IMR-90 (cell line): ENCODE results near the gene ATP8B4. TPM values are rescaled to one million over a fixed set of nuclear protein-coding genes. Genes with fewer than 3 reads are reported as not detected.

Source experiments
- ATAC-seq: fragments of 200-7000 bp; cut with Tn5 transposase; 2 replicates; pipeline ENCODE4 v1.9.1; 2020; ENCODE audit warnings: low read depth, mild to moderate bottlenecking, moderate library complexity
- BruUV-seq: library from RNA; stranded (reverse); fragments of 400-500 nt; replicated peaks from 2 replicates; lab custom pipeline; 2021; lab: Mats Ljungman, UMichigan
- CTCF ChIA-PET: fragments of 300-600 bp; formaldehyde crosslinking; extraction: SDS; loops from one replicate; lab custom pipeline; 2021; ENCODE audit warnings: antibody characterized with exemption; lab: Yijun Ruan, JAX
- POLR2A ChIA-PET: fragments of 300-600 bp; sonication (Branson Sonifier 250); formaldehyde crosslinking; loops from one replicate; lab custom pipeline; 2022; ENCODE audit warnings: antibody characterized with exemption; ENCODE audit not compliant: unreplicated experiment; lab: Charles Lee
- DNase-seq: peaks from one replicate; pipeline ENCODE4 v3.0.0; 2013
- H2AFZ ChIP-seq: replicated peaks from 2 replicates; pipeline ENCODE3; 2013; ENCODE audit warnings: low read length, mild to moderate bottlenecking; ENCODE audit not compliant: poor library complexity
- H2AK5ac ChIP-seq: 2 replicates; pipeline ENCODE4 v1.6.1; 2013; ENCODE audit warnings: low read depth, low read length, inconsistent platforms
- H2AK9ac ChIP-seq: replicated peaks from 2 replicates; pipeline ENCODE3; 2013; ENCODE audit warnings: mild to moderate bottlenecking, low read depth, low read length, moderate library complexity; ENCODE audit not compliant: poor library complexity
- H2BK120ac ChIP-seq: 2 replicates; pipeline ENCODE4 v1.6.1; 2013; ENCODE audit warnings: low read depth, low read length, inconsistent platforms
- H2BK15ac ChIP-seq: 3 replicates; pipeline ENCODE4 v1.6.1; 2013; ENCODE audit warnings: low read depth, low read length, inconsistent platforms
- H2BK20ac ChIP-seq: 2 replicates; pipeline ENCODE4 v1.6.1; 2013; ENCODE audit warnings: low read depth, mild to moderate bottlenecking, inconsistent platforms, low read length, moderate library complexity
- H2BK5ac ChIP-seq: 2 replicates; pipeline ENCODE4 v1.6.1; 2013; ENCODE audit warnings: mild to moderate bottlenecking, low read depth, low read length, inconsistent platforms; ENCODE audit not compliant: poor library complexity, severe bottlenecking
- H3K14ac ChIP-seq: replicated peaks from 2 replicates; pipeline ENCODE4 v1.6.1; 2013; ENCODE audit warnings: low read depth, low read length, inconsistent platforms
- H3K18ac ChIP-seq: 2 replicates; pipeline ENCODE4 v1.6.1; 2013; ENCODE audit warnings: low read depth, low read length, control low read depth
- H3K23ac ChIP-seq: 2 replicates; pipeline ENCODE4 v1.6.1; 2013; ENCODE audit warnings: low read depth, low read length, inconsistent platforms
- H3K27ac ChIP-seq: 2 replicates; pipeline ENCODE4 v1.5.1; 2013; ENCODE audit warnings: mild to moderate bottlenecking, control low read depth, low read length; ENCODE audit not compliant: insufficient read depth
- H3K27me3 ChIP-seq: 2 replicates; pipeline ENCODE4 v1.6.1; 2013; ENCODE audit warnings: low read length; ENCODE audit not compliant: control insufficient read depth, insufficient read depth
- H3K36me3 ChIP-seq: 2 replicates; pipeline ENCODE4 v1.6.1; 2013; ENCODE audit warnings: low read length, mixed read lengths; ENCODE audit not compliant: control insufficient read depth, insufficient read depth
- H3K4ac ChIP-seq: 2 replicates; pipeline ENCODE4 v1.6.1; 2013; ENCODE audit warnings: low read depth, low read length, inconsistent platforms
- H3K4me1 ChIP-seq: 2 replicates; pipeline ENCODE4 v1.6.1; 2013; ENCODE audit warnings: low read length, mixed read lengths; ENCODE audit not compliant: control insufficient read depth, insufficient read depth
- H3K4me2 ChIP-seq: 2 replicates; pipeline ENCODE4 v1.6.1; 2013; ENCODE audit warnings: low read depth, mild to moderate bottlenecking, control low read depth, low read length, moderate library complexity
- H3K4me3 ChIP-seq: 2 replicates; pipeline ENCODE4 v1.5.1; 2013; ENCODE audit warnings: low read depth, mild to moderate bottlenecking, control low read depth, low read length, moderate library complexity; ENCODE audit not compliant: insufficient read depth
- H3K56ac ChIP-seq: 2 replicates; pipeline ENCODE4 v1.6.1; 2013; ENCODE audit warnings: low read length, inconsistent platforms; ENCODE audit not compliant: insufficient read depth; ENCODE audit errors: extremely low read depth
- H3K79me1 ChIP-seq, 2 experiments: 2 replicates each; pipeline ENCODE4 v1.6.1; 2013; ENCODE audit warnings: low read length in 2 of 2, inconsistent platforms in 1 of 2, low read depth in 1 of 2
- H3K9ac ChIP-seq: 2 replicates; pipeline ENCODE4 v1.6.1; 2013; ENCODE audit warnings: low read depth, low read length, control low read depth
- H3K9me1 ChIP-seq: 2 replicates; pipeline ENCODE4 v1.6.1; 2013; ENCODE audit warnings: low read length, inconsistent platforms; ENCODE audit not compliant: insufficient read depth
- H3K9me3 ChIP-seq: 2 replicates; pipeline ENCODE4 v1.6.1; 2013; ENCODE audit warnings: low read length; ENCODE audit not compliant: control insufficient read depth, insufficient read depth
- H4K20me1 ChIP-seq: 2 replicates; pipeline ENCODE4 v1.6.1; 2013; ENCODE audit warnings: low read length, inconsistent platforms; ENCODE audit not compliant: insufficient read depth
- H4K5ac ChIP-seq: 2 replicates; pipeline ENCODE4 v1.6.1; 2013; ENCODE audit warnings: mild to moderate bottlenecking, low read depth, low read length, control low read depth
- H4K8ac ChIP-seq, 2 experiments: 2 replicates each; pipeline ENCODE4 v1.6.1; 2013; ENCODE audit warnings: low read depth in 2 of 2, low read length in 2 of 2, control low read depth in 1 of 2, inconsistent platforms in 1 of 2
- H4K91ac ChIP-seq: 2 replicates; pipeline ENCODE4 v1.6.1; 2013; ENCODE audit warnings: low read depth, low read length, inconsistent platforms; ENCODE audit not compliant: insufficient read depth
- FOS ChIP-seq: fragments of 150-350 bp; IDR thresholded peaks from 2 replicates; pipeline ENCODE4 v1.6.1; 2016; ENCODE audit warnings: low read depth, low read length
- RAD21 ChIP-seq: IDR thresholded peaks from 2 replicates; pipeline ENCODE4 v1.6.1; 2012; ENCODE audit warnings: low read length, improper control_type of control experiment
- WGBS, 2 experiments: methylation state at CpG; one replicate each; pipeline versions ENCODE4 v1.1.5 to v1.1.7; 2013; ENCODE audit warnings: missing lambda C conversion rate in 2 of 2; ENCODE audit not compliant: insufficient read length in 1 of 2; ENCODE audit errors: extremely low coverage in 2 of 2; 5-methylcytosine and 5-hydroxymethylcytosine counted together
- dilution Hi-C: fragments of 300-500 bp; cut with HindIII; formaldehyde crosslinking; loops from one replicate; pipeline ENCODE4 v1.14.3; 2018; ENCODE audit warnings: low sequenced_read_pairs; ENCODE audit not compliant: unreplicated experiment
- in situ Hi-C: fragments of 300-500 bp; cut with MboI; formaldehyde crosslinking; loops from 3 replicates; pipeline ENCODE4 v1.14.3; 2019; ENCODE audit warnings: low sequenced_read_pairs, inconsistent platforms, mixed read lengths
- intact Hi-C: fragments of 100-400 bp; cut with micrococcal nuclease; formaldehyde crosslinking; loops from 2 replicates; pipeline ENCODE4 v1.10.0; 2022
- polyA plus RNA-seq, 3 experiments: library from polyadenylated mRNA; depleted of rRNA; stranded (reverse); fragments of >200 nt; gene quantifications; 2 replicates each; pipeline ENCODE4 v1.2.3, GENCODE V29; 2012; ENCODE audit warnings: low replicate concordance in 1 of 3
- total RNA-seq: library from RNA; depleted of rRNA; stranded (reverse); fragments of >200 nt; gene quantifications from 2 replicates; pipeline ENCODE4 v1.2.3, GENCODE V29; 2012

The ATP8B4 gene
- total and polyA plus RNA-seq, 2 of the 4 experiments (the other 2 are of a cell fraction), result 0.12 to 0.54 TPM

DNA sequence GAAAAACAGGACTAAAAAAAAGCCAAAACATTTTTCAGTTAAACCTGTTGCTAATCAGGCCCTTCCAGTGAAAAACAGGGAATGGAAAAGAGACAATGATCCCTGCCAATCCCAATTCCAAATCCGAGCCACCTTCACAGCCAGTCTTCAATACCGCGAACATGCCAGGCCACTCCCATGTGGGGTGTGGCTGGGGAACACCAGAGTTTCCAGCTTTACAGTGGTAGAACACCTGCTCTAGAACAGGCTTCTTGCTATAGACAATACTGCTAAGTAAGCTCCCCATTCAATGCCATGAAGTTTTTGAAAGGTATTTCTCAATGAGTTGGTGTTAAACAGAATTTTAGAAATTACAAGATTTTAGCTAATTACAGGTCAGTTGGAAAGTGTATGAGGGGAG is 228.3 kb downstream of the ATP8B4 start:
- no peak for TF ChIP-seq RAD21
- no peak for TF ChIP-seq FOS
- no peak overlapping the region for H2BK15ac ChIP-seq
- H3K9me1 ChIP-seq, result no peaks in the 10 kb centered on the region
- ChIA-PET POLR2A (interaction anchor here (0.6 kb wide), 1 partner anchor 419 kb away, joined by 6 read pairs; no protein-coding TSS in a partner anchor), CTCF (interaction anchor here (0.7 kb wide), 1 partner anchor 180 kb away, joined by 3 read pairs; no protein-coding TSS in a partner anchor)
- H4K91ac ChIP-seq, result no peak overlapping the region
- H4K5ac ChIP-seq, result no peak overlapping the region
- no peak overlapping the region for H3K4ac ChIP-seq
- H3K23ac ChIP-seq, result no peak overlapping the region
- no peak overlapping the region for H3K14ac ChIP-seq
- no peak overlapping the region for H2BK20ac ChIP-seq
- ATAC-seq, result no peak
- no peak overlapping the region for H3K18ac ChIP-seq
- no peak overlapping the region for H2AK9ac ChIP-seq
- H3K27ac ChIP-seq, result no peak overlapping the region
- no peak overlapping the region for H3K4me3 ChIP-seq
- H3K9me3 ChIP-seq, result no peaks in the 10 kb centered on the region
- H3K9ac ChIP-seq, result no peak overlapping the region
- no peak for DNase-seq
- no peaks in the 10 kb centered on the region for H4K20me1 ChIP-seq
- H2BK5ac ChIP-seq, result no peak overlapping the region
- no peak overlapping the region for H4K8ac ChIP-seq
- dilution Hi-C loops, result no loop called here
- H3K79me1 ChIP-seq, result no peaks in the 10 kb centered on the region
- no TSS peak for BruUV-seq
- H2AFZ ChIP-seq, result no peak overlapping the region
- no peak overlapping the region for H2BK120ac ChIP-seq
- in situ Hi-C loops, result no loop called here
- no peak overlapping the region for H3K56ac ChIP-seq
- no peaks in the 10 kb centered on the region for H3K27me3 ChIP-seq
- intact Hi-C loops, result no loop called here
- no peak overlapping the region for H2AK5ac ChIP-seq
- H3K36me3 ChIP-seq, result no peaks in the 10 kb centered on the region
- peaks cover 1% of the 10 kb centered on the region; the same call in 1 of the 2 replicates for H3K4me1 ChIP-seq
- WGBS, 2 experiments, result no CpG with 5 or more reads among the region's 3 CpGs
- H3K4me2 ChIP-seq, result no peak overlapping the region
